Ovary (tissue), 3 donors: ENCODE results near the gene CSF3R.

ENCODE experiments used
- CTCF ChIP-seq, 3 donors: fragments of 450-650 bp in 2 of 3; fragments of 200-600 bp in 1 of 3; IDR thresholded peaks; one replicate each; pipeline versions ENCODE4 v1.5.1 to v1.8.0; 2016 to 2022; ENCODE audit warnings: antibody characterized with exemption in 3 of 3, mild to moderate bottlenecking in 1 of 3
- EP300 ChIP-seq: sonication (generic); formaldehyde crosslinking; IDR thresholded peaks from one replicate; pipeline ENCODE4 v1.6.1; 2017; ENCODE audit warnings: antibody characterized with exemption
- POLR2A ChIP-seq: fragments of 450-650 bp; IDR thresholded peaks from one replicate; pipeline ENCODE4 v1.6.1; 2017; ENCODE audit warnings: antibody characterized with exemption, mild to moderate bottlenecking, moderate library complexity
- donor health status: DM: no; HTN: no; CAD: no.

- TF ChIP-seq POLR2A (no peak), CTCF (IDR thresholded peaks at IDR 0.05) (no peak), EP300 (no peak)
These were observed 13.6 kb downstream of the CSF3R start for GRCh38 chr1:36469163-36469562.
